C4-2B (cell line): ENCODE measurements around the gene SERPINB12.

Experiments used
- CTCF ChIP-seq: fragments of 450-650 bp; conservative IDR thresholded peaks from 2 replicates; pipeline ENCODE4 v1.5.1; 2017; ENCODE audit warnings: mild to moderate bottlenecking
- ZFX ChIP-seq: fragments of 450-650 bp; IDR thresholded peaks from 2 replicates; pipeline ENCODE4 v1.6.1; 2017

- TF ChIP-seq CTCF (no peak), ZFX (no peak)
Observed at GRCh38 chr18:63562284-63562683, 20.1 kb downstream of the SERPINB12 start.
